ENCODE data around the gene DNAJC15.

DNAJC15 gene

GRCh38 chr13:43023289-43023963 lies at the start of gene DNAJC15:
DNAJC15 (plus strand) TSS chr13:43023586; CDS start chr13:43023627, 41 bp downstream.
- H3K4me1 ChIP-seq (ENCODE audit: insufficient read depth, low read length), result peaks cover 25% of the 10 kb centered on the region
- H3K9me3 ChIP-seq (ENCODE audit: low read length), result no peaks in the 10 kb centered on the region
- no peaks in the 10 kb centered on the region for H3K27me3 ChIP-seq (ENCODE audit: control insufficient read depth in 1 of 2, insufficient read depth in 2 of 2, low read length in 2 of 2)
- peak within 1 kb of the TSS; percentile 77 for H3K27ac ChIP-seq (ENCODE audit: low read depth, low read length)
- peak within 1 kb of the TSS; percentile 87 to 99 for H3K4me3 ChIP-seq (ENCODE audit: low read depth in 1 of 2, low read length in 2 of 2)
- H3K36me3 ChIP-seq (ENCODE audit: insufficient read depth, low read length), result no peaks in the 10 kb centered on the region
- H3K9ac ChIP-seq (ENCODE audit: low read length), result peak within 1 kb of the TSS; percentile 78

DNA sequence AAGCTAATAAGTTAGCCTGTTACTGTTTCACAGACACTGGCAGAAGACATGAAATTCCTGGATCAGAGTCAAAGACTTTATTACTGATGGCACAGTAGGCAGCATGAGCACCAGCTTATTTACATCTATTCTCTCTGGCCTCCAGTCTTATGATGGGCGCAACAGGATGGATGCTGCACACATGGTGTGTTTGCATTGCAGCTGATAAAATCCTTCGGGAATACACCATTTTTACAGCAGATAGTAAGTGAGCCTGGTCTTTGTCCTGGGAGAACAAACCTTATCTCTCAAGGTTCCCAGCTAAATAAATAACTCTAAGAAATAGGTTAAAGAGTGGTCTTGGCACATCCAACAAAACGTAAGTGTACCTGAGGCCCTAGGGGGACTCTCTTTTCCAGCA lies 47.3 kb upstream of the DNAJC15 start:
- Histone ChIP-seq H3K27me3 (ENCODE audit: control insufficient read depth in 1 of 2, insufficient read depth in 2 of 2, low read length in 2 of 2) (no peaks in the 10 kb centered on the region), H3K4me1 (ENCODE audit: insufficient read depth, low read length) (no peaks in the 10 kb centered on the region), H3K9me3 (ENCODE audit: low read length) (no peaks in the 10 kb centered on the region), H3K36me3 (ENCODE audit: insufficient read depth, low read length) (no peaks in the 10 kb centered on the region), H3K4me3 (ENCODE audit: low read depth in 1 of 2, low read length in 2 of 2) (no peak overlapping the region), H3K27ac (ENCODE audit: low read depth, low read length) (no peak overlapping the region), H3K9ac (ENCODE audit: low read length) (no peak overlapping the region)

GRCh38 chr13:42977219-42977659 lies 46.1 kb upstream of the DNAJC15 start:
- Histone ChIP-seq H3K27me3 (ENCODE audit: control insufficient read depth in 1 of 2, insufficient read depth in 2 of 2, low read length in 2 of 2) (no peaks in the 10 kb centered on the region), H3K4me1 (ENCODE audit: insufficient read depth, low read length) (no peaks in the 10 kb centered on the region), H3K4me3 (ENCODE audit: low read depth in 1 of 2, low read length in 2 of 2) (no peak overlapping the region), H3K9ac (ENCODE audit: low read length) (no peak overlapping the region), H3K27ac (ENCODE audit: low read depth, low read length) (no peak overlapping the region), H3K9me3 (ENCODE audit: low read length) (no peaks in the 10 kb centered on the region), H3K36me3 (ENCODE audit: insufficient read depth, low read length) (no peaks in the 10 kb centered on the region)

DNA sequence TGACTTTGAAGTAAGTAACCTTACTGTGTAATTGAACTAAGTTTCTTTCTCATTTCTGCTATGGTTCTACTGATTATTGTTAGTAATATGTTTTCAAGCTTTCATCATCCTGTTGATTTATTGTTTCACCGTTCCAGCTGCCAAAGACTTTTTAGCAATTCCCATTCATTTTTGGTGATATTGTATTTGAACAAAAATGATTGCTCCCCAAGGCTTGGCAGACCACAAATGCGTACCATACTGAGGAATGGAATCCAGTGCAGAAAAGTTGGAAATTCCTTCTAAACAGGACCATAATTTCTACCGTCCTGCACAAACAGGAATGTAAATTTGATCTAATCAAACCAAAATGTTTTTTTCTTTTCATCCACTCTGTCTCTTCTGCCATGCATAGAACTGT lies 42.1 kb upstream of the DNAJC15 start:
- Histone ChIP-seq H3K27ac (ENCODE audit: low read depth, low read length) (no peak overlapping the region), H3K36me3 (ENCODE audit: insufficient read depth, low read length) (no peaks in the 10 kb centered on the region), H3K9me3 (ENCODE audit: low read length) (no peaks in the 10 kb centered on the region), H3K27me3 (ENCODE audit: control insufficient read depth in 1 of 2, insufficient read depth in 2 of 2, low read length in 2 of 2) (no peaks in the 10 kb centered on the region), H3K9ac (ENCODE audit: low read length) (no peak overlapping the region), H3K4me1 (ENCODE audit: insufficient read depth, low read length) (no peaks in the 10 kb centered on the region), H3K4me3 (ENCODE audit: low read depth in 1 of 2, low read length in 2 of 2) (no peak overlapping the region)

- H3K9ac ChIP-seq (ENCODE audit: low read length), result no peak overlapping the region
- no peaks in the 10 kb centered on the region for H3K36me3 ChIP-seq (ENCODE audit: insufficient read depth, low read length)
- no peaks in the 10 kb centered on the region for H3K27me3 ChIP-seq (ENCODE audit: control insufficient read depth in 1 of 2, insufficient read depth in 2 of 2, low read length in 2 of 2)
- no peaks in the 10 kb centered on the region for H3K4me1 ChIP-seq (ENCODE audit: insufficient read depth, low read length)
- H3K27ac ChIP-seq (ENCODE audit: low read depth, low read length), result no peak overlapping the region
- no peak overlapping the region for H3K4me3 ChIP-seq (ENCODE audit: low read depth in 1 of 2, low read length in 2 of 2)
- no peaks in the 10 kb centered on the region for H3K9me3 ChIP-seq (ENCODE audit: low read length)
These were observed 41.5 kb upstream of the DNAJC15 start for GRCh38 chr13:42981853-42982252.

DNA sequence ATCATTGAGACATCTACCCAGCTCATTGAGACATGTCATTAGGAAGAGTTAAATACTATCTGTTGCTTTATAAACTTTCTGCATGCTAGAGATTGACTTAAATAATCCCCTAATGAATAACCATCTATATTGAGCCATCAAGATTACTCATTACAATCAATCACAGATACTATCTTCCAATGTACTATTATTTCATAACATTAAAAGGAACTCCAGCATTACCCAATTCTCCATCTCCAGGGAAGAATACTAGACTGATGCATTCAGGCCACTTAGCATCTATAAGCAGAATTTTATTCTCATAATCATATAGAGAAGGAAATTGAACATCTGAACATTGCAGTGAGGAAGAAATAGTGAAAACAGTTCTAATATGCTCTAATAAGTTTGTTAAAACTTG lies 39.4 kb upstream of the DNAJC15 start:
- Histone ChIP-seq H3K4me1 (ENCODE audit: insufficient read depth, low read length) (no peaks in the 10 kb centered on the region), H3K36me3 (ENCODE audit: insufficient read depth, low read length) (no peaks in the 10 kb centered on the region), H3K4me3 (ENCODE audit: low read depth in 1 of 2, low read length in 2 of 2) (no peak overlapping the region), H3K27me3 (ENCODE audit: control insufficient read depth in 1 of 2, insufficient read depth in 2 of 2, low read length in 2 of 2) (no peaks in the 10 kb centered on the region), H3K9ac (ENCODE audit: low read length) (no peak overlapping the region), H3K27ac (ENCODE audit: low read depth, low read length) (no peak overlapping the region), H3K9me3 (ENCODE audit: low read length) (no peaks in the 10 kb centered on the region)

GRCh38 chr13:42984691-42985090 lies 38.7 kb upstream of the DNAJC15 start:
- Histone ChIP-seq H3K36me3 (ENCODE audit: insufficient read depth, low read length) (no peaks in the 10 kb centered on the region), H3K27ac (ENCODE audit: low read depth, low read length) (no peak overlapping the region), H3K27me3 (ENCODE audit: control insufficient read depth in 1 of 2, insufficient read depth in 2 of 2, low read length in 2 of 2) (no peaks in the 10 kb centered on the region), H3K9ac (ENCODE audit: low read length) (no peak overlapping the region), H3K9me3 (ENCODE audit: low read length) (no peaks in the 10 kb centered on the region), H3K4me3 (ENCODE audit: low read depth in 1 of 2, low read length in 2 of 2) (no peak overlapping the region), H3K4me1 (ENCODE audit: insufficient read depth, low read length) (no peaks in the 10 kb centered on the region)

DNA sequence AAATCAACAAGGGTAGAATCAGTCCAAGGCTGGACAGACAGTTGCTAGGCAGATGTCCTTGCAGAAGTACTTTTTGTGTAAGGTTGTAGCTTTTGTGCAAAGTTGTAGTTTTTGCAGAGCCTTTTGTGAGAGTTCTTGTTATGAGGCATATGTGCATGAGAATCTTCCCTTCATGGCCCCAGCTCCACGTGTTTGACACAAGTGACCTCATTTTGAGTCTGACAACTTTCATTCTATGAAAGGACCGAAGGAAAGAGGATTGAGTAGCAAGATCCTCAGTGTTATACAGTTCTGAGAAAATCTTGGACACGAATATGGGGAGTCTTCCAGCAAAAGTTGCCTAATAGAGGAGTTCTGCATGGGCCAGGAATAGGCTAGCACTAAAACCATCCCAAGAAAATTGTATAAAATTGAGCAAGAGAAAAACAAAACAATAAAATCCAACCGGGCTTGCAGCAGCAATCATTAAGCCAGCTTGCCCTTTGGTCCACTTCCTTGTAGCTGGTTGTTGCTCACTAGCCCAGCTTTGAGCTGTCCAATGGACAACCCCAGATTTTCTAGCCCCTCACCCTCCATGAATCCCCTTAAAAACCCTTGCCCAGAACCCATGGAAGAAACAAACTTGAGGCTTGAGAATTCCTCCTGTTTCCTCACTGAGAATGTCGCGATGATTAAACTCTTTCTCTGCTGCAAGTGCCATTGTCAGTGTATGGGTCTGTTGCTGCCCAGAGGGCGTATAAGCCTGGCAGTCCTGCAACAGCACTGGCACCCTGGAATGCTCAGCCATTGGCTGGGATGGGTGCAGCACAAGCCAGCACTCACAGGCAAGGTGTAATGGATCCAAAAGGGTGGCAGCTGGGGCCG lies 37.8 kb upstream of the DNAJC15 start:
- no peak overlapping the region for H3K27ac ChIP-seq (ENCODE audit: low read depth, low read length)
- no peaks in the 10 kb centered on the region for H3K27me3 ChIP-seq (ENCODE audit: control insufficient read depth in 1 of 2, insufficient read depth in 2 of 2, low read length in 2 of 2)
- no peaks in the 10 kb centered on the region for H3K9me3 ChIP-seq (ENCODE audit: low read length)
- no peaks in the 10 kb centered on the region for H3K36me3 ChIP-seq (ENCODE audit: insufficient read depth, low read length)
- no peak overlapping the region for H3K9ac ChIP-seq (ENCODE audit: low read length)
- H3K4me1 ChIP-seq (ENCODE audit: insufficient read depth, low read length), result peaks cover 6% of the 10 kb centered on the region
- H3K4me3 ChIP-seq (ENCODE audit: low read depth in 1 of 2, low read length in 2 of 2), result no peak overlapping the region

- H3K4me3 ChIP-seq (ENCODE audit: low read depth in 1 of 2, low read length in 2 of 2), result no peak overlapping the region
- peaks cover 12% of the 10 kb centered on the region for H3K4me1 ChIP-seq (ENCODE audit: insufficient read depth, low read length)
- H3K27ac ChIP-seq (ENCODE audit: low read depth, low read length), result no peak overlapping the region
- no peaks in the 10 kb centered on the region for H3K27me3 ChIP-seq (ENCODE audit: control insufficient read depth in 1 of 2, insufficient read depth in 2 of 2, low read length in 2 of 2)
- H3K9me3 ChIP-seq (ENCODE audit: low read length), result no peaks in the 10 kb centered on the region
- H3K36me3 ChIP-seq (ENCODE audit: insufficient read depth, low read length), result no peaks in the 10 kb centered on the region
- no peak overlapping the region for H3K9ac ChIP-seq (ENCODE audit: low read length)
These were observed 37.2 kb upstream of the DNAJC15 start for GRCh38 chr13:42986176-42986574.

DNA sequence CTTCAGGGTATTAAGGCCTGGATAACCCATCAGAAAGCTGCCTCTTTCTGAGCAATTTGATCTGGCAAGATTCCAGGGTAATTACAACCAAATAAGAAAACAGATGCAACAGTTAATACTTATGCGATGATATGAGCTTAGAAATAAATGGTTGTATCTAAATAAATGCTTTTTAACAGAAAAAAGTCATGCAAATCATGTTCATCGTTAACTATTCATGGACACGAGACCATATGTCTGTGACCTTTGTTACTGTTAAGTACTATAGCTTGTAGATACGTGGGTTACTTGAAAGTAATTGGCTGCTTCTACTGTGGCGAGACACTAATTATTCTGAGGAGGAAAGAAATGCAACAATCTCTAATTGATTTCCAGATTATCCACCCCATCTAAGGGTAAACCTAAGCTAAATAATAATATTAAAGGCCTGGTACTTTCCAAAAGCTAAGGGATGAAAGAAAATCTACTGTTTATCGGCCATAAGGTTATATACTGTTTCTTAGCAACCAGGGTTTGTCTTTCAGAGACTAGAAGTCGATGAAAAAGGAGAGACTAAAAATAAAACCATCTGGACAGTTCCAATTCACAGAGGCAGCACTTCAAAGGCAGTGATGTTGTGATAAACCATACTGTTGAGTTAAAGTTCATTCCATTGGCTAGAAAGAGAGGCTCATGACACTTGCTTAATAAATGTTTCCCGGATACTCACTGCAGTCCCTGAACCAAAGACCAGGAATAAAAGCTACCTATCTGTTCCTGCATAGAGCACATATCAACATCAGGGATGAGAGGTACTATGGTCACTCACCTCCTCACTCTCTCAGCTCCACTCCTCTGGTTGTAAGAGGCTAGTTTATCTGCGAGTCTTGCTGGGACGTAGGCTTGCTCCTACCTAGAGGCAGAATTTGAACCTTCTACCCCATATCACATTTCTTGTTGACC lies 32.8 kb upstream of the DNAJC15 start:
- Histone ChIP-seq H3K4me1 (ENCODE audit: insufficient read depth, low read length) (peaks cover 17% of the 10 kb centered on the region), H3K9me3 (ENCODE audit: low read length) (no peaks in the 10 kb centered on the region), H3K4me3 (ENCODE audit: low read depth in 1 of 2, low read length in 2 of 2) (peak overlapping the region in 1 of 2 donors; percentile 72), H3K9ac (ENCODE audit: low read length) (no peak overlapping the region), H3K36me3 (ENCODE audit: insufficient read depth, low read length) (no peaks in the 10 kb centered on the region), H3K27me3 (ENCODE audit: control insufficient read depth in 1 of 2, insufficient read depth in 2 of 2, low read length in 2 of 2) (no peaks in the 10 kb centered on the region), H3K27ac (ENCODE audit: low read depth, low read length) (peak overlapping the region; percentile 57)
